ENCODE measurements around the gene PARP6.

- TF ChIP-seq GATA2 (IDR thresholded peaks at IDR 0.05; ENCODE audit: low read depth, low read length) (no peak), GATA3 (IDR thresholded peaks at IDR 0.05; ENCODE audit: low read depth, low read length) (no peak)
Observed at GRCh38 chr15:72206677-72207000, 65.7 kb downstream of the PARP6 start.
